Vagina (tissue), 2 donors: ENCODE results near the gene OPTC.

Experiments used
- CTCF ChIP-seq, 3 experiments: fragments of 450-650 bp in 2 of 3; fragments of 200-600 bp in 1 of 3; sonication (generic) in 1 of 3; IDR thresholded peaks; one replicate each; pipeline ENCODE4 v1.5.1; 2017 to 2019; ENCODE audit warnings: antibody characterized with exemption in 3 of 3, mild to moderate bottlenecking in 2 of 3, moderate library complexity in 2 of 3
- POLR2A ChIP-seq, 2 donors: fragments of 450-650 bp; IDR thresholded peaks; one replicate each; pipeline ENCODE4 v1.6.1; 2017; ENCODE audit warnings: antibody characterized with exemption in 2 of 2, mild to moderate bottlenecking in 2 of 2, moderate library complexity in 2 of 2
- POLR2AphosphoS5 ChIP-seq, 2 donors: sonication (generic); formaldehyde crosslinking; IDR thresholded peaks; one replicate each; pipeline ENCODE4 v1.9.0; 2017; ENCODE audit warnings: antibody characterized with exemption in 2 of 2, mild to moderate bottlenecking in 2 of 2, low read depth in 1 of 2; ENCODE audit not compliant: insufficient read depth in 1 of 2

DNA sequence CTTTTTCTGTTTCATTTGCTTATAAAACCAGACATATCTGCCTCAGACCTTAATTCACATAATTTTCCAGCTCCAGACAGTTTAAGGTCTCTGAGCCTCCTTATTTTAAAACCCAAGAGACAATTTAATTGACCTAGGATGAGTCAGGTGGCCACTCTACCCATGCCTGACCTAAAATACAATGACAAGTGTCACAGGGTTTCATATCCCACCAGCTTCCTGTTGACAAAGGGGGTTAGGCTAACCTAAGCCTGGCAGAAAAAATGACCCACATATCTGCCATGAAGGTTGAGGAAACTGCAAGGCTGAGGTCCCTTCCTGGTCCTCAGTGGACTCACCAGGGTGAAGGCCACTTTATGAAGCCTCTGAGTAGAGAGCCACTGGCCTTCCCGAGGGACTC lies 52.3 kb downstream of the OPTC start:
- TF ChIP-seq CTCF (IDR thresholded peaks at IDR 0.05) (no peak), POLR2A (IDR thresholded peaks at IDR 0.05) (no peak), POLR2AphosphoS5 (IDR thresholded peaks at IDR 0.05; ENCODE audit: insufficient read depth in 1 of 2, low read depth in 1 of 2) (no peak)
